HUDEP-2 (cell line): ENCODE measurements around the gene F10.

Source experiments
- DNase-seq, 76 experiments: peaks; one replicate each; lab custom pipeline; 2025; ENCODE audit not compliant: unreplicated experiment in 76 of 76; lab: John Stamatoyannopoulos, UW

F10 gene

GRCh38 chr13:113166266-113166665 is 43.7 kb downstream of the F10 start:
- DNase-seq = no peak

GRCh38 chr13:113166681-113167080 is 44.1 kb downstream of the F10 start:
- no peak for DNase-seq

GRCh38 chr13:113167155-113167554 is 44.6 kb downstream of the F10 start:
- no peak for DNase-seq

GRCh38 chr13:113167575-113167974 is 45.0 kb downstream of the F10 start:
- no peak for DNase-seq

GRCh38 chr13:113168211-113168610 is 45.6 kb downstream of the F10 start:
- DNase-seq = no peak

- DNase-seq = no peak
Measured at GRCh38 chr13:113169277-113170272, 47.0 kb downstream of the F10 start.

GRCh38 chr13:113170511-113170910 is 47.9 kb downstream of the F10 start:
- DNase-seq = no peak

GRCh38 chr13:113171250-113172125 is 48.9 kb downstream of the F10 start:
- no peak for DNase-seq

- no peak for DNase-seq
Measured at GRCh38 chr13:113172419-113172926, 49.9 kb downstream of the F10 start.

GRCh38 chr13:113176280-113176679 is 53.7 kb downstream of the F10 start:
- peak in 74 of 76 experiments; percentile 3 to 88 (median 70) for DNase-seq

GRCh38 chr13:113176822-113177221 is 54.2 kb downstream of the F10 start:
- DNase-seq = no peak

- DNase-seq = no peak
Measured at GRCh38 chr13:113178070-113178895, 55.7 kb downstream of the F10 start.

- DNase-seq = no peak
Measured at GRCh38 chr13:113178896-113179167, 56.2 kb downstream of the F10 start.

- peak in 73 of 76 experiments; percentile 22 to 93 (median 71) for DNase-seq
Measured at GRCh38 chr13:113179374-113180230, 57.0 kb downstream of the F10 start.

GRCh38 chr13:113182046-113182445 is 59.4 kb downstream of the F10 start:
- DNase-seq = no peak

- no peak for DNase-seq
Measured at GRCh38 chr13:113183450-113184129, 61.0 kb downstream of the F10 start.

GRCh38 chr13:113184568-113185440 is 62.2 kb downstream of the F10 start:
- DNase-seq = no peak
